Breast epithelium (tissue), 3 donors: ENCODE results near the gene SSH2.

ENCODE experiments used
- POLR2A ChIP-seq: fragments of 450-650 bp; IDR thresholded peaks from one replicate; pipeline ENCODE4 v1.6.1; 2016; ENCODE audit warnings: antibody characterized with exemption, mild to moderate bottlenecking, moderate library complexity
- POLR2AphosphoS5 ChIP-seq, 3 donors: sonication (generic); formaldehyde crosslinking; IDR thresholded peaks; one replicate each; pipeline ENCODE4 v1.6.1; 2017; ENCODE audit warnings: antibody characterized with exemption in 3 of 3
- TF ChIP-seq, protein P1 (sequence below), 3 donors: fragments of 450-650 bp; IDR thresholded peaks; one replicate each; pipeline ENCODE4 v1.5.1; 2016 to 2017; ENCODE audit warnings: antibody characterized with exemption in 3 of 3, mild to moderate bottlenecking in 3 of 3, moderate library complexity in 3 of 3

- TF ChIP-seq, protein P1, sequence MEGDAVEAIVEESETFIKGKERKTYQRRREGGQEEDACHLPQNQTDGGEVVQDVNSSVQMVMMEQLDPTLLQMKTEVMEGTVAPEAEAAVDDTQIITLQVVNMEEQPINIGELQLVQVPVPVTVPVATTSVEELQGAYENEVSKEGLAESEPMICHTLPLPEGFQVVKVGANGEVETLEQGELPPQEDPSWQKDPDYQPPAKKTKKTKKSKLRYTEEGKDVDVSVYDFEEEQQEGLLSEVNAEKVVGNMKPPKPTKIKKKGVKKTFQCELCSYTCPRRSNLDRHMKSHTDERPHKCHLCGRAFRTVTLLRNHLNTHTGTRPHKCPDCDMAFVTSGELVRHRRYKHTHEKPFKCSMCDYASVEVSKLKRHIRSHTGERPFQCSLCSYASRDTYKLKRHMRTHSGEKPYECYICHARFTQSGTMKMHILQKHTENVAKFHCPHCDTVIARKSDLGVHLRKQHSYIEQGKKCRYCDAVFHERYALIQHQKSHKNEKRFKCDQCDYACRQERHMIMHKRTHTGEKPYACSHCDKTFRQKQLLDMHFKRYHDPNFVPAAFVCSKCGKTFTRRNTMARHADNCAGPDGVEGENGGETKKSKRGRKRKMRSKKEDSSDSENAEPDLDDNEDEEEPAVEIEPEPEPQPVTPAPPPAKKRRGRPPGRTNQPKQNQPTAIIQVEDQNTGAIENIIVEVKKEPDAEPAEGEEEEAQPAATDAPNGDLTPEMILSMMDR (IDR thresholded peaks at IDR 0.05) = no peak
- TF ChIP-seq POLR2A (no peak), POLR2AphosphoS5 (IDR thresholded peaks at IDR 0.05) (no peak)
Measured at GRCh38 chr17:29596811-29597210, 333.2 kb downstream of the SSH2 start.
